RWPE2 (cell line): Measurements from ENCODE around the gene COPS4.

Source experiments
- ATAC-seq: fragments of 200-7000 bp; cut with Tn5 transposase; 3 replicates; pipeline ENCODE4 v1.9.1; 2021; ENCODE audit warnings: low read depth
- DNase-seq: peaks from one replicate; pipeline ENCODE4 v3.0.0-alpha.2; 2020; ENCODE audit warnings: low spot score
- H3K27ac ChIP-seq: fragments of 450-650 bp; 2 replicates; pipeline ENCODE4 v1.5.1; 2017; ENCODE audit warnings: mild to moderate bottlenecking; ENCODE audit not compliant: poor library complexity, severe bottlenecking
- H3K27me3 ChIP-seq: fragments of 250-450 bp; sonication (Bioruptor Pico); 2 replicates; pipeline ENCODE4 v1.5.1; 2021; ENCODE audit warnings: mild to moderate bottlenecking, moderate library complexity; ENCODE audit not compliant: insufficient read depth, poor library complexity, severe bottlenecking
- H3K36me3 ChIP-seq: fragments of 250-450 bp; sonication (Bioruptor Pico); 2 replicates; pipeline ENCODE4 v1.5.1; 2020; ENCODE audit warnings: low read depth, mild to moderate bottlenecking, moderate library complexity
- H3K4me1 ChIP-seq: fragments of 250-450 bp; sonication (Bioruptor Pico); 2 replicates; pipeline ENCODE4 v1.5.1; 2021; ENCODE audit warnings: mild to moderate bottlenecking, moderate library complexity; ENCODE audit not compliant: insufficient read depth, poor library complexity, severe bottlenecking
- H3K4me3 ChIP-seq: fragments of 250-450 bp; sonication (Bioruptor Pico); 2 replicates; pipeline ENCODE4 v1.5.1; 2021; ENCODE audit warnings: mild to moderate bottlenecking, moderate library complexity; ENCODE audit not compliant: severe bottlenecking
- H3K9me3 ChIP-seq: fragments of 250-450 bp; sonication (Bioruptor Pico); 2 replicates; pipeline ENCODE4 v1.5.1; 2021; ENCODE audit warnings: mild to moderate bottlenecking, moderate library complexity; ENCODE audit not compliant: severe bottlenecking
- TF ChIP-seq, protein P1 (sequence below): fragments of 450-650 bp; IDR thresholded peaks from one replicate; pipeline ENCODE4 v1.5.1; 2017; ENCODE audit warnings: mild to moderate bottlenecking, moderate library complexity; ENCODE audit not compliant: poor library complexity, severe bottlenecking

COPS4 gene

DNA sequence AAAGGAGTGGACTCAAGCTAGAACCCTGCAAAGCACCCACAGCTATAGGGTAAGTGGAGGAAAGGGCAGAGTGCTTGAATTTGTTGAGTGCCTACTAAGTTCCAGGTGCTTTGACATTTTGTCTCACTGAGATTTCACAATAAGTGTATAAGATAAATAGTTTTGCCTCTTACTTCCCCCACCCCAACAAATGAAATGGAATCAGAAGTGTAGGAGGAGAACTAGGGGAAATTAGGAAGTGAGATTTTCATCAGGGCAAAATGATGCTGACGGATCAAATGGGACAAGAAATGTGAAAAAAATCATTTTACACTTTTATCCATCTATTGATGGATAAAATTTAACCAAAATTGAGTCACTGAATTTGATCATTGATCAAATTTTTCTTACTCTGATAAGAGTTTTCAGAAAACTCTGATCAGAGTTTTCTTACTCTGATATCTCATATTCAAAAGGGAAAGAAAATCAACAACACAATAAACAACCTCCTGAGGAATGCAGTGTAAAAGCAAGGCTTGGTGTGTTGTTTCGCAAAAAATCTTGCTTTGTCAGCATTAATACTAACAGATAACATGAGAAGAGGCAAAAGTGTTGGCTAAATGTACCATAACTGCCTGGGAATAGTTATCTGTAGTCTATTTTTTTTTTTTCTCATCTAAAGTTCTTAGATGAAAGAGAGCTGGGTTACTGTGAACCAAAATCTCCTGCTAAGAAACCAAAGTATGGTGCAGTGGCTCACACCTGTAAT, 54.6 kb downstream of the COPS4 start:
- ATAC-seq, result no peak
- Histone ChIP-seq H3K27ac (no peak overlapping the region), H3K4me3 (no peak overlapping the region), H3K4me1 (no peaks in the 10 kb centered on the region), H3K36me3 (no peaks in the 10 kb centered on the region), H3K9me3 (no peaks in the 10 kb centered on the region), H3K27me3 (no peaks in the 10 kb centered on the region)
- DNase-seq, result no peak
- TF ChIP-seq, protein P1, sequence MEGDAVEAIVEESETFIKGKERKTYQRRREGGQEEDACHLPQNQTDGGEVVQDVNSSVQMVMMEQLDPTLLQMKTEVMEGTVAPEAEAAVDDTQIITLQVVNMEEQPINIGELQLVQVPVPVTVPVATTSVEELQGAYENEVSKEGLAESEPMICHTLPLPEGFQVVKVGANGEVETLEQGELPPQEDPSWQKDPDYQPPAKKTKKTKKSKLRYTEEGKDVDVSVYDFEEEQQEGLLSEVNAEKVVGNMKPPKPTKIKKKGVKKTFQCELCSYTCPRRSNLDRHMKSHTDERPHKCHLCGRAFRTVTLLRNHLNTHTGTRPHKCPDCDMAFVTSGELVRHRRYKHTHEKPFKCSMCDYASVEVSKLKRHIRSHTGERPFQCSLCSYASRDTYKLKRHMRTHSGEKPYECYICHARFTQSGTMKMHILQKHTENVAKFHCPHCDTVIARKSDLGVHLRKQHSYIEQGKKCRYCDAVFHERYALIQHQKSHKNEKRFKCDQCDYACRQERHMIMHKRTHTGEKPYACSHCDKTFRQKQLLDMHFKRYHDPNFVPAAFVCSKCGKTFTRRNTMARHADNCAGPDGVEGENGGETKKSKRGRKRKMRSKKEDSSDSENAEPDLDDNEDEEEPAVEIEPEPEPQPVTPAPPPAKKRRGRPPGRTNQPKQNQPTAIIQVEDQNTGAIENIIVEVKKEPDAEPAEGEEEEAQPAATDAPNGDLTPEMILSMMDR, result no peak

DNA sequence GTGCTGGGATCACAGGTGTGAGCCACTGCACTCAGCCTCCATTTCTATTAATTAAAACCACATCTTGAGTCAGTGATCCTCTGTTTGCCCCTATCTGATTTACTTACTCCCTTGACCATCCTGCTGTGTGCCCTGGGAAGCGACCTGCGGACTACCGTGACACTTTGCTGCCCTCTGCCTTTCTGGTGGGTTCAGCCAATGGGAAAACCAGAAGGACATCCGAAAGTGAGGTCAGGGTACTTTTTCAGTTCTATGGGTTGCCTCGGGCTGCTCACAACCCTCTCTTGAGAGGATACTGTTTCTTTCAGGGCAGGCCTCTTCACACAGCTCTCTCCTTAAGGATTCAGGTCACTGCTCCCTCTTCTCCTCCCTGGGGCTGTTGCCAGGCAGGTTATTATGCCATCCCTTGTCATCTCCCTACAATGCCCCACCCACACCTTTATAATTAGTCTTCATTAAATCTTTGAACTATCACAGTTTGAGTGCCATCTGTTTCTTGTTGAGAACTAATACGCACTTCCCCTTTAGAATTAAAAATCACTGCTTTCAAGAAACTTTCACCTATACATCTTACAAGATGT, 58.2 kb downstream of the COPS4 start:
- Histone ChIP-seq H3K27me3 (no peaks in the 10 kb centered on the region), H3K9me3 (no peaks in the 10 kb centered on the region), H3K27ac (no peak overlapping the region), H3K4me1 (no peaks in the 10 kb centered on the region), H3K36me3 (no peaks in the 10 kb centered on the region), H3K4me3 (no peak overlapping the region)
- TF ChIP-seq, protein P1, result no peak
- no peak for ATAC-seq
- DNase-seq, result no peak

DNA sequence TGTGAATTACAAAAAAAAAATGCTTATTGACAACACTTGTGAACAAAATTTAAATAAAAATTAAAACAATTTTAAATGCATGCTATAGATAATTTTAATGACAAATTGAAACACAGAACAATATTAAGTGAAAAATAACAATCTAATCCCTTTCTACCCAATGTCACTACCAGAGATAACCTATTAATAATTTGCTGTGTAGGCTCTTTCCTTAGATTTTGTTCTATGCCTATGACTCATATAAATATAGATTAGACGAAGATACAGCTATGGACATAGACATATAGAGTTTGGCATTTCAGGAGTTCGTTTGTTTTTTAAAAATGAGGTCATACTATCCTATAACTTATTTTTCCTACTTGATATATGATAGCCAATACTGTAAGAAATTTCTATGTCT, 61.4 kb downstream of the COPS4 start:
- no peaks in the 10 kb centered on the region for H3K27me3 ChIP-seq
- H3K9me3 ChIP-seq, result no peaks in the 10 kb centered on the region
- TF ChIP-seq, protein P1, result no peak
- ATAC-seq, result no peak
- H3K27ac ChIP-seq, result no peak overlapping the region
- H3K4me1 ChIP-seq, result no peaks in the 10 kb centered on the region
- H3K4me3 ChIP-seq, result no peak overlapping the region
- no peak for DNase-seq
- no peaks in the 10 kb centered on the region for H3K36me3 ChIP-seq

DNA sequence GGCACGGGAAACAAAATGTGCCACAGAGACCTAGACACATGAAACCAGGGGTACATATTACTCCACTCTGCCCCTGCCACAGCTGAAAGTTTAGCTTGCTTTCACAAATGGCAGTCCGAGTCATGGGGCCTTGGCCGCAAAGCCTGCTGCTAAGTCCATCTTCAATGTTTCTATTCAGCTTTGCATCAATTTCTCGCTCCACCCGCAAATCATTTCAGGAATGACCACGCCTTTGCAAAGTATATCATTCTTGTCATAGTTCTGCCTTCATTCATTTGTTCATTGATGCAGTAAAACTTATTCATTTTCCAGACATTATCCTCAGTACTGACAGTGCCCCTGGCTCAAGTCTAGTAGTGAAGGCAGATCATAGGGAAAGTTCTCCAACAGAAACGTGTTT, 70.0 kb downstream of the COPS4 start:
- Histone ChIP-seq H3K9me3 (no peaks in the 10 kb centered on the region), H3K4me1 (no peaks in the 10 kb centered on the region), H3K27ac (no peak overlapping the region), H3K4me3 (no peak overlapping the region), H3K27me3 (no peaks in the 10 kb centered on the region), H3K36me3 (no peaks in the 10 kb centered on the region)
- DNase-seq (no peak), ATAC-seq (no peak)
- TF ChIP-seq, protein P1, result no peak

DNA sequence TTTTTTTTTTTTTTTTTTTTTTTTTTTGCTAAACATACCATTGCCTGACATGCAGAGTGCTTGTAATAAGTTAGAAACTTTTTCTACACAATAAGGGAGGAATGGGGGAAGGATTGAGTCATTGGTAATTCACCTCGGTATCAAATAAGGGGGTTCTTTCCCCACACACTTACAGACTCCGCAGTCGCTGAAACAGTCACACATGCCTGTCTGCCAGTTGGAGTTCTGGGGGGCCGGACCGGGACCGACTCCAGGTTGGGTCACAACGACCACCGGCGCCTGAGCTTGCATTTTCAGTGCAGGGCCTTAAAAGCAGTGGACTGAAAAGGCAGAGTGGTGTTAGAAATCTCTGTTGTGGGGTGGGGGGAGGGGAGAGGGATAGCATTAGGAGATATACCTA, 72.6 kb downstream of the COPS4 start:
- TF ChIP-seq, protein P1, result no peak
- Histone ChIP-seq H3K27ac (no peak overlapping the region), H3K4me3 (no peak overlapping the region), H3K36me3 (no peaks in the 10 kb centered on the region), H3K9me3 (no peaks in the 10 kb centered on the region), H3K4me1 (peaks cover 5% of the 10 kb centered on the region), H3K27me3 (no peaks in the 10 kb centered on the region)
- no peak for DNase-seq
- ATAC-seq, result no peak
